GM18519 (cell line): Measurements from ENCODE around the gene DPCD.
A peak's percentile ranks its signal among the peaks of the same experiment; 100 is the strongest.

Experiments used
- ATAC-seq: cut with Tn5 transposase; IDR thresholded peaks from one replicate; pipeline ENCODE4 v1.9.1; 2021; ENCODE audit warnings: mild to moderate bottlenecking, moderate library complexity; ENCODE audit not compliant: unreplicated experiment, low FRiP score

DPCD gene

DNA sequence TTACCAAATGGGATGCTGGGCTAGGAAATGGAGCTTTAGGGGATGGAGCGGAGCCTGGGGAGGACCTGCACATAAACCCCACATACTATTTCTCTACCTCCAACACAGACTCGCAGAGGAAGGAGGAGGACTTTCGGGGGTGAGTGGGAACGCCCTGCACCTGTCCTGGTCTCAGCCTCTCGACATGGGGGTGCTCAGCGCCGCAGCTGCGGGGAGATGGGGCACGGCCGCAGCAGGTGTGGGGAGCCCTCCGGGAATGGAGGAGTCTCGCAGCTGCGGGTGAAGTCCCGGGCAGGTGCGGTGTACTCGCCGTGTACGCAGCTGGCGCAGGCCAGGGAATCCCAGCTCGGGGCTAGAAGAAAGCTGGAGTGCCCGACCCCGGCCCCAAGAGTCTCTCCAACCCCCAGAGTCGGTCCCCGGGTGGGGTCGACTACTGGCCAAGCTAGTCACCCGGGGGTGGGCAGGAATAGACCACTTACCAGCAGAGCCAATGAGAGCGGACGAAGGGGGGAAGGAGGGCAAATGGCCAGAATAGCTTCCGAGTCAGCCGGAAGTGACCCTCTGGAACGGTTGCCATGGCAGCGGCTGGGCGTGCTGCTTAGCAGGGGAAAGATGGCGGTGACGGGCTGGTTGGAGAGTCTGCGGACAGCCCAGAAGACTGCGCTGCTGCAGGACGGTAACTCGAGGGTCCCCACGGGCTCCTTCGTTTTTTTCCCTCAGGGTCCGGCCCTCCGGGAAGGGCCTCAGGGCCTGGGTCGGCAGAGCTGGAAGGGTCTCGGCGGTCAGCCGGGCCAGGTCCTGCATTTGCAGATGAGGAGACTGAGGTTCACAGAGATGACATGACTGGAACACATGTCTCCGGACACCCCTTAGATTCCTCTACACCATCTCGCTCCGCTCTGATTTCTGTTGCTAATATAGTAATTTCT, at the start of gene DPCD, which contains the start of gene POLL:
TSS of gene DPCD (plus strand) at position 597 of the 929 bp plus-strand sequence. CDS start at position 613, 16 bp downstream.
TSS of gene POLL (minus strand) at position 533 of the 929 bp plus-strand sequence. CDS start 897 bp downstream, outside the sequence.
- peak; percentile 76 for ATAC-seq

DNA sequence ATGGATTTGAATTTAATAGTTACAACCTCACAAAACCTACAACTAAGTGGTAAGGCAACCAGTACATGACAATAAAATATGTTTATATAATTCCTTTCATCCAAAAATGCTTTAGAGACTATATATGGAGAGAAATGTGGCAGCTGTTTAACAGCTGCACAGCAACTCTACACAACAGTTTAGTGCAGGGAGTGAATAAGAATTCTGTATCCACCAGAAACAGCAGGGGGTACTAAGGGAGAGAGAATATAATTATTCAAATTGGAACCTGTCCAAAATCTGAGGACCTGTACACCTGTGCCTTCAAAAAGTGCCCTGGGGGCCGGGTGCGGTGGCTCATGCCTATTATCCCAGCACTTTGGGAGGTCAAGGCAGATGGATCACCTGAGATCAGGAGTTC, 49.7 kb upstream of the DPCD start:
- no peak for ATAC-seq

- ATAC-seq, result no peak
Observed at GRCh38 chr10:101545898-101546297, 42.2 kb upstream of the DPCD start.

GRCh38 chr10:101550965-101551364, 37.2 kb upstream of the DPCD start:
- no peak for ATAC-seq

DNA sequence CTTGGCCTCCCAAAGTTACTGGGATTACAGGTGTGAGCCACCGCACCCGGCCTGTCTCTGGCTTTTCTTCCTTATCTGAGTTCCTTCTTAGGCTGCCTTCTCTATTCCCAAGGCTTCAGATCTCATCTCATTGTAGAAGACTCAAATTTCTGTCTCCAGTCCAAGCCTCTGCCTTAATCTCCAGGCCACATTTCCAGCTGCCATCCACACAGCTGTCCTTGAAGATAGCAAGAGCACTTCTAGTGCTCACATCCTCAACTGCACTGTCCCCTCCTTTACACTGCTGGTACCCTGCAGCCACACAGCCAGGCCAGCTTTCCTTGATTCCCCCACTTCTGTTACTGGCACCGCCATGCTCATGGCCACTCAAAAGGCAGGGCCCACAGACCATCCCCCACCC, 35.7 kb upstream of the DPCD start:
- ATAC-seq, result no peak

DNA sequence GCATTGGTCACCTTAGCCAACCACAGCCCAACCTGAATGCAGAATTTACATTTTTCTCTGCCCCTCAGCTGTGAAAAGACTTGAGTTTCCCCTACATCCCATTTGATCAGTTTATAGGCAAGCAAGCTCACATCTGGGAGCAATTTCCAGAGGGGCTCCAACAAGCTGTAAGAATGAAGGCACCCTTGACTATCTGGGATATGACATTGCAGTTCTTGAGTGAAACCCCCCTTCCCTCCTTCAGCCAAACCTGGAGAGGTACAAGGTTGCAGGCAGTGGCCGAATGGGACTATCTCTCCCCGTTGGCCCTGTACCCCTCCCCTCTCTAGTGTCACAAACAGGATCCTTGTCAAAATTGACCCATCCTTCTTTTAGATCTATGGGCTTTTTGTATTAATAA, 30.6 kb upstream of the DPCD start:
- ATAC-seq, result no peak

GRCh38 chr10:101558204-101558603, 29.9 kb upstream of the DPCD start:
- ATAC-seq, result no peak

DNA sequence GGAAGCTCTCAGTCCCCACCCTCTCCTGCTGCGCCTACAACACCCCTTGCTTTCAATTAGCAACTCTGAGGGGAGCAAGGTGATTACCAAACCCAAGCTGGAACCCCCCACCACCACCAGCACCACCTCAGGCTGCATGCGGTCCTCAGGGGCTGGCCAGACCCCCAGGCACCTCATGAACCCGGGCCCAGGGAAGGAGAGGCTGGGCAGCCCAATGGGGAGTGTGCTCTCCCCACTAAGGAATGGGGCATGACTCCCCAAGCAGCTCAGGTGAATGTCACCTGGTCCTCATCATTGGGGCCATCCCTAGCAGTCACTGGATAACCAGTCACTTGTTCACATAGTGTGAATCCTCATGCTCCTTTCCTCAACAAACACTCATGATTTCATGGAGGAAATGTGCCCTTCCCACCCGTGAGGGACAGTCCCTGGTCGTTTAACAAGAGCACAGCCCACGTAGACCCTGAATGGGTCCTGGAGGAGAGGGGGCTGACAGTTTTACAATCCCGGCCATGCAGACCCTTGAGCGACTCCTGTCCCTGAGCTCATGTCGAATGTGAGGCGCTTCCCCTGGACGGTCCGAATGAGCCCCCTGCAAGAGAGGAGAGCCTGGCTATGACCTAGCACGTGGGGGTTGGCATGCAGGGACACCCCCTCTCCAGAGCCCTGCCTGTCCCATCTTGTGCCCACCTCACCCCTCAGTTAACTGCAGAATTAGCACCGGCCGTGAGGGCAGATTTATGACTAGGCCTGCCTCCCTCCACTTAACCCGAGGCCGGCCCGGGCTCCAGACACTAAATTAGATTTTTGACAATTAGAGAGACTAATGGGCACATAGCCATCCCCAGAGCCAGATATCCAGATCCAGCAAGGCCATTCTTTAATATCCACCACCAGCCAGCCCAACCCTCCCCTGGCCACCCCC, 29.2 kb upstream of the DPCD start:
- no peak for ATAC-seq

DNA sequence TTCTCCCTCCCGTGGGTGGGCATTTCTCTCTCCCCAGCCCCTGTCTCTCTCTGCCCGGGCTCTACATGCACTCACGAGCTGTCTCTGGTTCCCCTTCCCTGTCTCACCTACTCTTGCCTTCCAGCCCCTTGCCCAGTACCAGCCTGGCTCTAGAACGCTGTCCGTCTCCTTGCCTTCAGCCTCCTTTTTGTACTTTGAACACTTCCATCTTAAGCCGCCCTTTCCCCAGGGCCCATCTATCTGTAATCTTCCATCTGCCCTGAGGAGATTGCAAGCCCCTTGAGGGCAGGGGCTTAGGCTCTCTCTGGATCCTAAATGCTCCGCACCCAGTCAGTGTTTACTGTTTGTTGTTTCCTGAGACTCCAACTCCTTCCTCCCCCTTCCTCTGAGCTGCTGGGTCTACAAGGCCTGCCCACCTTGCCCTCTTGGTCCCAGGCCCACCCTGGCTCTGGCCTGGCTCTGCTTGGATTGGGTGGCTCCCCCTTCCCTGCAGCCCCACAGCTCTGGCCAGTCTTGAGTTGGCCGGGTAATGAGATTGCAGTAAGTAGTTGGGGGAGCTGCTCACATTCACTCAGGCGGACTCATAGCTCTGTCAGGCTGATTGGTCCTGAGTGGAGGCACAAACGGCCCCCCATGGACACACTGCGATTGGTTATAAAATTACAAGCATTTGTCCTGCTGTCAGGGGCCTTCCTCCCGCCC, 28.4 kb upstream of the DPCD start:
- ATAC-seq, result no peak

DNA sequence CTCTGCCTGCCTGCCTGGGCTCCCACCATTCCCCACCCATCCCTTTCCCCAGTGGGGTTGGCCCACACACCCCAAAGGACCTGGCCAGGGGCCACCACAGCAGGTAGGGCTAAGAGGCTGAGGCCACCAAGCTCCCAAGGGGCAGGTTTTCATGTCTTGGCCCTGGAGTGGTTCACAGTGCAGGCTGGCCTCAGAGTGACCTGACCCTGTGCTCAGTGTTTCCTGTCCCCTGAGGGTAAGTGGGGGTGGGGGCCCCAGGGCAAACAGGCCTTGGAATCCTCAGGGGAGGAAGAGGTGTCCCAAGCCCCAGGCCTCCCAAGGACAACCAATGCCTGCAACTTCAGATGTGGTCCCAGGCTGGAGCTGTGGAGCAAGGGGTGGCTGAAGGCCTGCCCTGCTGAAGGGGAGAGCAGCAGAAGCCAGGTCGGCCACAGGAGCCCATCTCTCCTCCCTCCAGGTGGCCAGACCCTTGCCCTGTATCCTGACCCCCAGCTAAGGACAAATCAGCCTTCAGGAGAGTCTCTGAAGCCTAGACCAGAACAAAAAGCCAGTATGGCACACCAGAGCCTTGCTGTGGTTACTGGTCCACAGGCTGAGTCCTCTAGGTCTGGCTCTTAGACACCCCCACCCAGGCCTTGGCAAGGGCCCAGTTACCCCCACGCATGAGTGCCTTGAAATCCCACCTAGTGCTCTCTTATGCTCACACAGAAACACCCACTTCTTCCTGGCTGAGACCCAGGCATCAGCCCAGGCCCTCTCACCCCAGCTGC, 27.6 kb upstream of the DPCD start:
- ATAC-seq, result no peak

DNA sequence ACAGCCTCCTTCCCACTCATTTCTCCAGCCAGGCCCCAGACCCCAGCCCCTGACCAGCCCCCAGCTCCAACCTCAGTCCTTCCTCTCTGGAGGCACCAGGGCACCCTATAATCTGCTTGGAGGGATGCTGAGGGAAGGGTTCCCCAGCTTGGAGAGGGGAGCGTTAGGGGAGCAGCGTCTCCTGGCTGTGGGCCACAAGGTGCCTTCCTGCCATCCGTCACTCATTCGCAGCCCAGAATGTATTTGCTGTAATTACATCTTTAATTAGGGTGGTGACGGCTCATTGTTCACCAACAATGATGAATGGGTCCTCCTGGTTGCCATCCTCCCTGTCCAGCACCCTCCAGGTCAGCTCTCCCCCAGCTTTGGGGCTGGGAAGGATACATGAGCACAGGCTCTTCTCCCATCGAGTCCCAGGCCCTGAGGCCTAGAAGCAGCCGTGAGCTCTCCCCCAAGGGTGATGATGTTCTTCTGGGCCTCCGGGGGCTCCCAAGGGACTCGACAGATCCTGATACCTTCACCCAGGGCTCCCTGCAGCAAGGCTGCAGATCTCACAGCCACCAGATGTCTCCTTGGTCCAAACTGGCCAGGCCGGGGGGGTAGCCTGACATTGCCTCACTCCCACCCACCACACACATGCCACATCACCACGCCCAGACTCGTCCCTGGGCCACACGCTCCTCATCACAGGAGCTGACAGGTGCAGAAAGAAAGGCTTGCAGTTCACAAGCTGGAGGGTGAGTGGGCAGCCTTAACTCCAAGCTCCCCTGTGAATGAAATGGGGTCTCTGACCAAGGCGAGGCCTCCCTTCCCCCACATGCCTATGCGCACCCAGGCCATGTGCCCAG, 26.8 kb upstream of the DPCD start:
- no peak for ATAC-seq

- no peak for ATAC-seq
Observed at GRCh38 chr10:101562231-101562630, 25.9 kb upstream of the DPCD start.

DNA sequence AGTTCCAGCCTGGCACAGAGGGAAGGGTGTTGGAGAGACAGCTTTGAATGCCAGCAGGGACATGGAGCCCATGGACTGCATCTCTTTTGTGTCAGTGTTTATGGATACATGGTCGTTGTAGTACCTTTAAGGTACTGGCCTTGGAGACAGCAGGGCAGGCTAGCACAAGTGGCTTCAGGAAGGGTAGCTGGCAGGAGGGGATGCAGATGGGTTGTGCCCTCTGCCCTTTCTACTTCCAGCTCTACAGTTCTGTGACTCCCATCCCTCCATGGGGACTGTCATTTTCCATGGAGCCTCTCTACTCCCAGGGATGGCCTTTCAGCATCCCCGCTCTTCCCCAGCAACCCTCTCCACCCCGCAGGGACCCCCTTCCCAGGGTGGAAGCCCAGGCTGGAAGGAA, 25.1 kb upstream of the DPCD start:
- ATAC-seq, result no peak

GRCh38 chr10:101563497-101564040, 24.6 kb upstream of the DPCD start:
- ATAC-seq, result no peak

GRCh38 chr10:101564490-101564991, 23.6 kb upstream of the DPCD start:
- ATAC-seq, result no peak

- ATAC-seq, result no peak
Observed at GRCh38 chr10:101565370-101565900, 22.7 kb upstream of the DPCD start.

GRCh38 chr10:101565936-101566332, 22.2 kb upstream of the DPCD start:
- ATAC-seq, result no peak
